ENCODE results near the gene ANKRD44. TPM values are rescaled to one million over a fixed set of nuclear protein-coding genes. Genes with fewer than 3 reads are reported as not detected.

The ANKRD44 gene
- polyA plus RNA-seq, 1 donor = 15.5 TPM

DNA sequence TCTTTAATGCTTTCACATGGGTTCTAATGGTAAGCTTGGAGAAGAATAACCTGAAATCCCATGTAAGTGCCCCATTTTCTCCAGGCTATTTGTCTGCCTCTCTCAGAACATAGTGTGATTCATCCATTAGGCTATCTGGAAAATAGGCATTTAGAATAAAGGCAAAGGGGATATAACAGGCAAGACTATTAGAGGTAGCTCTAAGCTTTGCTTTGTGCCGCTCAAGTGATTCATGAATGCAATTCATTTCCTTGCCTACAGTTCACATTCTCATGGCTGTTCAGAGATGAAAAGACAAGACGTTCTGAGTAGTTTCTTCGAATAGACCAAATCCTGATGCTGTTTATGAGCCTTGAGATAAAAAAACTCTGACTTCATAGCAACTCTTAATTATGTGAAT lies 101.7 kb downstream of the ANKRD44 start:
- DNase-seq = no peak

DNA sequence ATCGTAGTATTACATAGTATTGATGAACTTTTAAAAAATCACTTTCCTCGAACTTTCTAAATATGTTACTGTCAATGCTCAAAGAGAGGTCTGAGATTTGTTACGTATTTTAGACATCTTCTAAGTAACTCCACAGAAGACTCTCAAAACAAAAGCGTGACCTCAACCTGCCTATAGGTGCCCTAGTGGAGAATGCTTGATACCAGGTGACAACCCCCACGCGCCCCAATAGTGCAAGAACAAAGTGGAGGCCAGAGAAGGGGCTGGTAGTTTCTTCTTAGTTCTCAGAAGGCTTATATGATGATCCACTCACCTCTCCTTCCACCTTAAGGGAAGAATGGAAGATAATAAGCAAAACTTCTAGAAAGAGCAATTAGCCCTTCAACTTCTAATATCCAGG lies 102.6 kb downstream of the ANKRD44 start:
- DNase-seq = no peak

DNA sequence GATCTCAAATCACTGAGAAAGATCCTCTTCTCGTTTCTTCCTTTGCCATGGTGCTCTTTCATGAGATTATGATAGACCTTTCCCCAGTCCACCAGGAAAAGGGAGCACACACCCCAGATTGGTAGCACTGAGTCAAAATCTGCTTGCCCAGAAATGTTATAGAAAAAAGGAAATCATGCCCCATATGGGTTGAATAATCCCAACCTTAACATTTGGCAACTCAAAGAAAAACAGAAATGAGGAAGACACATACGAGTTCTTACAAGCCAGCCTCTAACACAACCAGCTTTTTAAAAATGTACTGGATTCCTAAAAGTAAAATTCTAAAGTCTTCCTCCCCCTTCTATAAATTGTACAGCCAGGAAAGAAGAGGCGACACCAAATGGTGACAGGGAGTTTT lies 103.0 kb downstream of the ANKRD44 start:
- no peak for DNase-seq

DNA sequence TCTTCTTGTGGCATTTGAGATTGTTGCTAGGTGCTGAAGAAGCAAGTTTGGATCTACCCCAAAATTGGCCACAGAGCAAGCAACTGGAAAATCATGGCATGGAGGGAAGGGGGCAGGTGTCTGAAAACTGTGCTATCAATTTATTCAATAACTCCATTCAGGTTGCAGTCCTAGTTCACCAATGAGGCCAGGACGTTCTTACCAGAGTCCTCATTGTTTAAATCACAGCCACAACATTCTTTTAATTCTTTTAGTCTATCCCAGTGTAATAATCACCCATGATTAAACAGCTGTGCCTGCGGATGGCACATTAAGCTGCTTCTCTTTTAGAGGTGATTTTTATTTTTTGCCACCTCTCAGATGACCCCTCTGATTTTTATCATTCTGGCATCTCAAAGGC lies 103.5 kb downstream of the ANKRD44 start:
- DNase-seq = no peak

DNA sequence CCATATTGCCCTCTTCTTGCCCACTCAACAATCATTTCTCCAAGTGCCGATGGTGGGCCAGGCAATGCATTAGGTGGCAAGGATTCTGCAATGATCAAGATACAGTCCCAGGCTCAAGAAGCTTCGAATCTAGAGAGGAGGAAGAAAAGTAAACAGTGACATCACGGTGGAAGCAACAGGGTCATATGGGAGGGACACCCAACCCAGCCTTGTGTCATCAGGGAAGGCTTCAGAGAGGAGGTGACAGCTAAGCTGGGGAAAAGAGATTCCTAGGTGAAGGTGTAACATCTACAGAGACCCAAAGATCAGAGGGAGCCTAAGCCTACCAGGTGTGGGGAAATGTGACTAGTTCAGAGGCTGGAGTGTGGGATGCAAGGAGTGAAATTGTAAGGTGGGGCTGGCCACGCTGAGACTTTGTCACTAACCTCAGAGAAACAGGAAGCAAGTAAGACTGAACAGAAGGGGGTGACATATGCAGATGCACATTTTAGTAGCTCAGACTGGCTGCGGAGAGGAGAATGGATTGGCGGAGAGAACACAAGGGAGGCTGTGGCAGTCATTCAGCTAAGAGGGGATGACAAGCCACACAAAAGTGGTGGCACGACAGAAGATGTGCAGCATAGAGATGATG lies 104.9 kb downstream of the ANKRD44 start:
- DNase-seq = no peak

DNA sequence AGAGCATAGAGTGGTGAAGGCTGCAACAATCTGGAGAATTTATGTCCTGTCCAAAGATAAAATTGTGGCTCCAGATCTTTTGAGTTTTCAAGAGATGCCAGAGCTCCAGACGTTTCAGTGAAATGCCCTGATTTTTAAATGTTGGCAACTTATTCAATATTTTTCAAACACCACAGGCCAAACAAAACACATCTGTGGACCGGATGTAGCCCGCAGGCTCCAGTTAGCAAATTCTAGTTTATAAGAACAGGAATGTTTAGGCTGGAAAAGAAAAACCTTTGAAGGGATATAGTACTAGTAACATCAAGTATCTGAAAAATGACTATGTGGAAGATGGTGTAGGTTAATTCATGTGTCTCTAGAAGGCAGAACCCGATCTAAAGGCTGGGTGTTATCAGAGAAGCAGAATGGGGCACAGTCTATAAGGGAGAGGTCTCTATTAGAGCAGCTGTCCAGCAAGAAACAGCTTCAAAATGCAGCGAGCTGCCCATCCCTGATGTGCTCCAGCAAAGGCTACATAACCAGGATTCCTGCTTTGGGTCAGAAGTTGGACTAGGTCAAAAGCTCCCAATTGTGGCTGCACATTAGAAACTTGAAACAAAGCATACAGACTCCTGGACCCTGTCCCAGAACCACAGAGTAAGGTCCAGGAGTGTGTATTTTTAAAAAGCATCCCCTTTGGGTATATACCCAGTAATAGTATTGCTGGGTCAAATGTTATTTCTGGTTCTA lies 105.9 kb downstream of the ANKRD44 start:
- no peak for DNase-seq

DNA sequence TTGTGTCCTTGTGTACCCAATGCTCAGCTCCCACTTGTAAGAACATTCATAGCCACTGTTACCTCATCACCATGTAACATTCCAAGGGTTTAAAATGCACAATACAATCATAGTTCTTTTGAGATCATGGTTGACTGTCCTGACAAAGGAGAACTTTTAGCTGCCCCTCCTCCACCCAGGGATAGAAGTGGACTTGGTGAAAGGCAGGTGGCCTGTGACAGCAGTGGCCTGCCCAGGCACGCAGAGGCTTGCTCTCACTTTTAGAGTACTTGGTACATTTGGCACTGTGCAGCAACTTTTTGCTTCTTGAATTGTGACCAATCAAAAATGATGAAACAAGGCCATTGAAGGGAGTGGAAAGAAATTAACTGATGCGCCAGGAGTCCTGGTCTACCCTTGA lies 108.7 kb downstream of the ANKRD44 start:
- DNase-seq = no peak

DNA sequence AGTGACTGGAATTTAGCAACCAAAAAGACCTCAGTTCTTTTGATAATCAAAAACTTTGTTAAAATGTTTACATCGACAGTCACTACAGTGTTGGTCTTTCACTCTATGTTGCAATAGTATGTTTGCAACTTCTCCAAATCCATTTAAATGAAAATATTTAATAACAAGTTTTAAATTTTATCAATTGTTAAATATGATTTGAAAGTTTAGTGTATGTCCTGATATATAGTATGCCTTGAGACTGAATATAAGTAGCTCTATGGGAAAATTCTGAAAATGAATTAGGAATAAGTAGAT lies 109.9 kb downstream of the ANKRD44 start:
- no peak for DNase-seq

DNA sequence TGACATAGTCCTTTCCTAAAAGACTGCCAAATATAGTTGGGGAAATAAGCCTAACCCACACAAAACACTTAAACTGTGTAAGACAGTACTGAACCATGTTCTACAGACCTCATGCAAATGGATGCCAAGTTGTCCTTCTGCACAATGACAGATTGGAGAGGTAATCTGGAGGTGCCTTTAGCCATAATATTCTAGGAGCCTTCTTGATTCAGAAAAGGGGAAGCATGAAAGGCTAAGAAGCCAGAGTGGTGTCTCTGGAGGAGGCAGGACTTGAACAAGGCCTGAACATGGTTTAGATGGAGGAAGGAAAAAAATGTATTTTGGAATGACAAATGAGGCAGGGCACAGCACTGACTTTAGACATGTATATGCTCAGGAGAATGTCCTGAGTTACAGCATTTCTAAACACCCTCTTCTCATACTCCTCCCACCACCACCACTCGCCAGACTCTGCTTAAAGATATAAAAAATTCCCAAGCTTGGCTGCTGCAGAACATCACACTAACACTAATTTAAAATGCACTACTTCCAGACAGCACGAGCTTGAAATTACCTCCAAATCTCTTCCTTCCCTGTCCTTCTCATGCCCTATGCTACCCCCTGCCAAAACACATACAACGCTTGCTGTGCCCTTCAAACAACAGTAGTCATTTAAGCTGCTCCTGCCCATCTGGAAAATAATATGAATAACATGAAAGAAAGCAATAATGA lies 110.4 kb downstream of the ANKRD44 start:
- DNase-seq = no peak

DNA sequence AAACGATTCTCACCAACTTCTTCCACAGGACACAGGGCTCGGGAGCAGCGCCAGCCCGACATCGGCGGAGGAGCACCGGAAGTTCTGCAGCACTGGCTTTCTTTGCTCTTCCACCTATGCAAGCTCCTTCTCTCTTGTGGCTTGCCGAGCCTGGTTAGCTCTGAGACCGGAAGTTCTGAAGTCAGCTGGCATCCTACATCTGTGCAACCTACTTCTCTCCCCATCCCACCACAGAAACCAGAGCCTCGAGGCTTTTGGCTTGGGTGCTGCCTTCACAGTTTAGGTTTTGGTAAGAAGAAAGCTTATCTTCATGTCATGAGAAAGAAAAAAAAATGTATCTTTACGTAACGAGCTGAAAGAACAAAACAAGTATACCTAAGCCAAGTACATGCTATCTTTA lies 111.7 kb downstream of the ANKRD44 start:
- DNase-seq = no peak

DNA sequence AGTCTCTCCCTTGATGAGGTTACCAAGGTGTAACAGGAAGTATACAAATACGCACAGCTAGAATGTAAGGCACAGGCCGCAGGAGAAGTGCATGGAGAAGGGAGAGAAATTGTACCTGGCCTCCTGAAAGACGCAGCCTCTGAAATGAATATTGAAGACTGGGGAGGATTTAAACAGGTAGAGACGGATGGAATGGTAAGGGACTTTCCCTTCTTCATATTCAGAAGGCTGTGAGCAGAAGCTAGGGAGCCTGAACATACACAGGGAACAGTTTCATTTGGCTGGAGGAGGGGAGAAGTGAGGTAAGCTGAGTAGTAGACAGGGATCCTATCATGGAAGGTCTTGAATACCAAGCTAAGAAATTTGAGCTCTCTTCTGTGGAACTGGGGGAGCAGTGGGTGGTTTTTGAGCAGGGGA lies 112.7 kb downstream of the ANKRD44 start:
- DNase-seq = no peak

DNA sequence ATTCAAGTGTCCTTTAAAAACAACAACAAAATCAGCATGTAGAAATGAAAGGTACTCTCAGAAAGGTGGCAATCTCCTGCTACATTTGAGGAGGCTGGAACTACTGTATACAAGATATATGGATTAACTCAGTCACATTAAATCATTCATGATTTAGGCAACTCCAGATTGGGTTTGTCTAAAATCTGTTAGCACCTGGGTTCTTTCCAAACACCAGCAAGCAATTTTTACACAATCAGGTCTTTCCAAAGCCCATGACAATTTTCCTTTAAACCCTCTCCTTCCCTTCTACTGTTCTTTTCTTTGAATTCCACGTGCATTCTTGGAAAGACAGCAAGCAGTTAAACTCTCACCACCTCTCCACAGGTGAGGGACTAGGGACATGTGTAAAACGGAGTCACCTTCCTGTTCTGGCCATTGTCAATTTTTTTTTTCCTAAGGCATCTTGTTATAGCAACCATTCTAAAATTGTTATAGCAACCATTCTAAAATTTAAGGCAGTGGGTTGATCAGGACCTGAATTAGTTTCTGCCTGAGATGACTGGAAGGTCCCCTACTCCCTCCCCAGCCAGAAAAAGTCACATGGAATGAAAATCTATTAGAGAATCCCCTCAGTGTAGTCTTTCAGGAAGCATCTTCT lies 113.9 kb downstream of the ANKRD44 start:
- DNase-seq = no peak

DNA sequence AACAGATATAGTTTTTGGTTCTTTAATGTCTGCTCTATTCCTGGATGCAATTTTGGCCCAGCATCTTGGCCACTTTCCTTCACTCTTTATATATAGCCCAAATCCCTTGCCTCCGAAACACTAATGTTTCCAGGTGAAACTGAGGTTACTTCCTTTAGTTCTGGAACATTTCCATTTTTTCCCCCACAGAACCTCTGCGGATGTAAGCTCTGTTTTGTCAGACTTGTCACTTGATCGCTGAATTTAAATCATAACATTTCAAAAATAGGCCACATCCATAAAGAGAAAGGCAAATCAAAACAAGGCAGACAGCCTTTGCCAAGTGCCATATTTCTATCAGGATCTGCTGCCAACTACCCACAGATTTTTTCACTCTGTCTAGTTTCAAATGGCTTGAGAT lies 115.1 kb downstream of the ANKRD44 start:
- DNase-seq = no peak

DNA sequence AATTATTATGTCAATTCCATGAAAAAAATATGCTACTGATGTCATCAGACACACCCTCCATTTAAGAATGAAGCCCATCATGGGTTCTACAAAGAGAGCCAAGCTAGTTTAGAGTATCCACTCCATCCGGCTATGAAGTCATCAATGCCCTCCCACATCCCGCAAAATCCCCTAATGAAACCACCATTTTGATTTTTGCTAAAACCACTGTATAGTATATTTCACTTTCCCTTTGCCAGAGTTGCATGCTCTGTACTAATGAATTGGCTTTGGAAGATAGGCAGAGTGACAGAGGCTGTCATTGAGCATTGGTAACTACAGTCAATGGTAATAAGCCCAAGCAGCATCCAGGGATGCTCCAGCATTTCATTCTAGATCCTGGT lies 118.6 kb downstream of the ANKRD44 start:
- no peak for DNase-seq

DNA sequence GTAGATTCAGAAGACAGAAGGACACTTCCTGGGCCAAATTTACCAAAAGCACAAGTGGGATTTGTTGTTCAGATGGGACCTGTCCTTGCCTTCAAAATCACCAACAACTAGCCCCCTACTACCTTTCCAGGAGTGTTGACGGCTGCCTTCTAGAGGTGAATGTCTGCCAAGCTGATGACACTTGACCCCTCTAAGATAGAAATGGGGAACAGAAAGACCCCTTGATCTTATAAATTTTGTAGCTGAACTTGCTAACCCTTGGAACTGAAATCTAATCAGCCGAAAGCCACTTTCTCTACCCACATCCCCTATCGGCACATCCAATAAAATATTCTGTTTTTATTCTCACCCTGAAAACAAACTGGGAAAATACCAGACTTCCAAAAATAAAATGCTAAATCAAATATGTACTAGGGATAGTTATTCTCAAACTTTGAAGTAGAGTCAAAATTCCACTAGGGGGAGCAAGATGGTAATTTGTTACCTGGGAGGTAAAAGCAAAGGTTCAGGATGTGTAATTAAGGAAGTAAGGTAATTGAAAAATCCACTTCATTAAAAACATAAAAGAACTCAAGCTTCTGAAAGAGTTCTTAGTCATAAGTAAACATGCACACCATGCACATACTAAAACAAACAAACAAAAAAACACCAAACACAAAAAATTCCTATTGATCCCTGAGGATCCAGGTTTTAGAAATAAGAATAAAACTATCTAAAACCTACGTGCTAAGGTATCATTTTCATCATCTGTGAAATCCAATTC lies 119.2 kb downstream of the ANKRD44 start:
- no peak for DNase-seq

DNA sequence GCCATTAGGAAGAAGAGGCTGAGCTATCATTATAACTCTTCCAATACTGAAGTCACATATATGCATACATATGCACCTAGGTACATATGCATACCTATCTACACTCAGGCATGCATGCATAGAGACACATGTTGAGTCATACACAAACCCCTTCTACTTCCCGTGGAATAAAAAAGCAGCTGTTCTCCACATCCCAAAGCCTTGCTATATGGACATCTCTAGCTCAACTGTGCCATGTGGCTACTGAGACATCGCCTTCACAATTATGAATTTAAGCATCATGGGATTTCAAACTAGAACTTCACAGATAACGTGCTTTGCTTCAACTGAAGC lies 120.5 kb downstream of the ANKRD44 start:
- no peak for DNase-seq

DNA sequence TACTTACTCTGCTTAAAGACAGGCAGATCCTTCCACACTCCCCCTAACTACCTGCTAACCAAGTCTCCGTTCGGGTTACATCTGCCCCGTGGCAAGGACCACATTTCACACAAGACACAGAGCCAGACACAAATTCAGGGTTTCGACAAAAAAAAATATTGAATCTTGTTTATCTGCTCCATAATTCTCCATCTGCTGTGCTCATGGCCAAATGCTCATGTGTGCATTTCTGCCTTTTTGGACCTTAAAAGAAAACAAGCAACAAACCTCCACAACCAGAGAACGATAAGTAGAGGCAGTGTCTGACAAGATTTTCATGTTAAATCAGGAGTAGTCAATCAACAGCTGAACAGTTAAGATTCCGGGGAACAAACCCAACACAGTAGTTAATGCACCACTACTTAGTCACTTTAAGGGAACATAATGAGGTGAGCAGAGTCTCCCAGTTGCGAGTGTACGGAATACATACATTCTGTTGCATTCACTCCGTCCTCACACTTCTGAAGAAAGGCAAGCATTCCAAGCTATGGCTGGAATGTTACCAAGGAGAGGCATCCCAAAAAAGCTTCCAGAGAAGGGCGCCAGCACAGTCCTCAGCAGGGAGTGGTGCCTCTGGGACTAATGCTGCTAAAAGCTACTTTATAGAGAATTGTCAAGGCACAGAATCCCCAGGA lies 121.0 kb downstream of the ANKRD44 start:
- DNase-seq = no peak

DNA sequence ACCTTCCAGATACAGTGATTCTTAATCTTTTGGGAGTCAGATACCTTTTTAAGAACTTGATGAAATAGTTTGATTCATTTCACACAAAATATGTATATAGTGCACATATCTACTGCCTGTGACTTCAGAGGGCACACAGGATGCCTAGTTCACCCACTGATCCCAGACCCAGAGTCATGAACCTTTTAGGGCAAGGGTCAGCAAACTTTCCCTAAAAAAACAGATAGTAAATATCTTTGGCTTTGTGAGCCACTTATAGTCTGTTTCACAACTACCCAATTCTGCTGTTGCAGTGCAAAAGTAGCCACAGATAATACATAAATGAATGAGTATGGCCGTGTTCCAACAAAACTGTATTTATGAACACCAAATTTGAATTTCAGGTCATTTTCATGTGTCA lies 124.9 kb downstream of the ANKRD44 start:
- no peak for DNase-seq

DNA sequence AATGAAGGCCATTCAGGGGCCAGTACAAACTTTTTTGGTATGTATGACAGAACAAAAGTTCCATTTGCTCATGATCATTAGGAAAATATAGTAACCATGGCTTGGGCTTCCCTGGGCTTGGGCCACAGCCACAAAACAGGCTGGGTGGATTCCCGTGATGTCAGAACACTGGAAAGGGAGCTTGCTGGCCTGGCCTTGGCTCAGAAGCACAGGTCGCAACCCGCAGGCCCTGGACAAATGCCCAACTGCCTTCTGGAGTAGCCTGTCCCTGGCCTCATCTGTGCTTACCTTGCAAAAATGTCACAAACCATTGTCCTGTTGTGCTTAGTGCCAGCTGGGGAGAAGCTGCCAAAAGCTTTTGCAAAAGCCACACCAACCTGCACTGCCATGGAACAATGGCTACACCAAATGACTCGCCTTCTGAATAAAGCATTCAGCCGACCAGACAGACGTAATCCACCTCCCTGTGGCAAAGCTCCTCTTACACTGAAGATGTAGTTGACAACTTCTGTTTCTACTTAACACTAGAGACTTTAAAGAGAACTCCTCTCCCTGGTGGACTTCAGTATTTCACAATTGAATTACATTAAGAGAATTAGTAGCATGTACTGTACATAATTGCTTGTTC lies 125.5 kb downstream of the ANKRD44 start:
- no peak for DNase-seq

DNA sequence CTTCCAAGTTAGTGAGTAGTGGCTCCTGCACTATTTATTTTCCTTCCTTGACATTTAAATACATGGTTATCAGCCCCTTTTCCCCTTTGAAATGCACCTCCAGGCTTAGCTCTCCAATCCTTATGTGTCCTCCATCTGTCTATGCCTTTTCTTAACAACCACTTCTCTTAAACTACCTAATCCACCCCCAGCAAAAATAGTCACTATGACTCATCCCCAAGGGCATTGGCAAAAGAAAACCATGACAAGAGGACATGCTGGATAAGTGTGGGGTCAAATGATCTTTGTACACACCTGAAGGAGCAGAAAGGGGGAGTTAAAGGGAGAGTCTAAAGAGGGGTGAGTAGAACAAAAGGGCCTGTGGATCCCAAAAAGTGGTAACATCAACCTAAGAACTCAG lies 127.2 kb downstream of the ANKRD44 start:
- DNase-seq = no peak

DNA sequence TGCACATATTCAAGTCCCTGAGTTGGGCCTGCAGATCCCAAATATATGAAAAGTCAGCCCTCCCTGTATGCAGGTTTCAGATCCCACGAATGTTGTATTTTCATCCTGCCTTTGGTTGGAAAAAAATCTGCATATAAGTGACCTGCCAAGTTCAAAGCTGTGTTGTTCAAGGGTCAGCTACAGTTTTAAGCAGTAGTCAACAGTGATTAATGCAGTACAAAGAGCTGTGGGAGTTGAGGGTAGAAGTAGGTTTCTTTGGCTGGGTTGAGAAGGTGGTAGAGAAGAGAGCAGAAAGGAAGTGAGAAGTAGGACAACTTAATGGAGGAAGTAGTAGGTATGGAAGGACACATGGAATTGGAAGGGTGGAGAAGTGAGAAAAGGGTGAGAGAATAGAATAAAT lies 127.9 kb downstream of the ANKRD44 start:
- DNase-seq = no peak

DNA sequence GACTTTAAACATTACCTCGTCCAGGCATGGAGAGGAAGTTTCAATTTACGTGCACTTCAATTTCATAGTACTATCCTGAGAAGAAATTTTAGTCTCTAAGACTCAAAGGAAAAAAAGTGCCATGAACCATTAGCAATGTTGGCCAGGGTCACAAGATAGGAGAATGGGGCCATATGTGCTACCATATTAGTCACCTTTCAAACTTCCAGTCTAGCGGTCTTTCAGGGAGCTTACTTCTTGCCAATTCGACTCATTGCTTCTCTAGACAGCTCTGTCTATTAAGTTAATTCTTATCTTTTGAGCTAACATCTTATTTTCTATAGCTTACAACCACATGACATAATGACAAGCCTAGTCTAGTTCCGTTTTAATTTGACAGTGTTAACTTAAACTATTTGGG lies 129.1 kb downstream of the ANKRD44 start:
- no peak for DNase-seq

All from left kidney (tissue), 2 donors.